ENCODE measurements around the gene AP4M1.

DNA sequence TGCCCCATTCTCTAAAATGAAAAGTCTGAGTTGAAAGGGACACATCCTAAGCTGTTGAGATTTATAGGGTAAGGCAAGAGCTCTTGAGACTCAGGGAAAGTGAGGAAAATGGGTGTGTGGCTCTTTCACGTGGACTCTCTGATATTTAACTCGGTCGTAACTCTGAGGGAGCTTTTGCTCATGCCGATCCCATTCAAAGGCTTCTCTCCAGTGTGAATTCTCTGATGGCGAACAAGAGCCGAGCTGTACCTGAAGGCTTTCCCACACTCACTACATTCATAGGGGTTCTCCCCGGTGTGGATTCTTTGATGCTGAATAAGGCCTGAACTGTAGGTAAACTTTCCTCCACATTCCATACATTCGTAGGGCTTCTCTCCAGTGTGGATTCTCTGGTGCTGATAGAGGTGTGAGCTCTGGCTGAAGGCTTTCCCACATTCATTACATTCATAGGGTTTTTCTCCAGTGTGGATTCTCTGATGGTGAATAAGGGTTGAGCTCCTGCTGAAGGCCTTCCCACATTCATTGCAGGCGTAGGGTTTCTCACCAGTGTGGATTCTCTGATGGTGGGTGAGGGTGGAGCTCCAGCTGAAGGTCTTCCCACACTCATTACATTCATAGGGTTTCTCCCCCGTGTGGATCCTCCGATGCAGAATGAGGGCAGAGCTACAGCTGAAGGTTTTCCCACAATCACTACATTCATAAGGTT lies 30.3 kb upstream of the AP4M1 start:
- TF ChIP-seq SUZ12 (IDR thresholded peaks at IDR 0.05) (no peak), NFRKB (IDR thresholded peaks at IDR 0.05) (no peak), ARNT (IDR thresholded peaks at IDR 0.05) (no peak), HDGF (IDR thresholded peaks at IDR 0.05; ENCODE audit: borderline replicate concordance) (no peak)

All from HEK293T (cell line).